Dermis blood vessel endothelial cell (primary cell): Measurements from ENCODE around the gene AQP5. TPM values are rescaled to one million over a fixed set of nuclear protein-coding genes. Genes with fewer than 3 reads are reported as not detected.
A peak's percentile ranks its signal among the peaks of the same experiment; 100 is the strongest.

Source experiments
- DNase-seq: peaks from one replicate; pipeline ENCODE4 v3.0.0; 2010
- total RNA-seq: library from RNA; depleted of rRNA; stranded (reverse); fragments of >200 nt; gene quantifications from 2 replicates; pipeline ENCODE4 v1.2.3, GENCODE V29; 2014

Gene AQP5
- total RNA-seq = 0.47 and 1.4 TPM in 2 replicates

DNA sequence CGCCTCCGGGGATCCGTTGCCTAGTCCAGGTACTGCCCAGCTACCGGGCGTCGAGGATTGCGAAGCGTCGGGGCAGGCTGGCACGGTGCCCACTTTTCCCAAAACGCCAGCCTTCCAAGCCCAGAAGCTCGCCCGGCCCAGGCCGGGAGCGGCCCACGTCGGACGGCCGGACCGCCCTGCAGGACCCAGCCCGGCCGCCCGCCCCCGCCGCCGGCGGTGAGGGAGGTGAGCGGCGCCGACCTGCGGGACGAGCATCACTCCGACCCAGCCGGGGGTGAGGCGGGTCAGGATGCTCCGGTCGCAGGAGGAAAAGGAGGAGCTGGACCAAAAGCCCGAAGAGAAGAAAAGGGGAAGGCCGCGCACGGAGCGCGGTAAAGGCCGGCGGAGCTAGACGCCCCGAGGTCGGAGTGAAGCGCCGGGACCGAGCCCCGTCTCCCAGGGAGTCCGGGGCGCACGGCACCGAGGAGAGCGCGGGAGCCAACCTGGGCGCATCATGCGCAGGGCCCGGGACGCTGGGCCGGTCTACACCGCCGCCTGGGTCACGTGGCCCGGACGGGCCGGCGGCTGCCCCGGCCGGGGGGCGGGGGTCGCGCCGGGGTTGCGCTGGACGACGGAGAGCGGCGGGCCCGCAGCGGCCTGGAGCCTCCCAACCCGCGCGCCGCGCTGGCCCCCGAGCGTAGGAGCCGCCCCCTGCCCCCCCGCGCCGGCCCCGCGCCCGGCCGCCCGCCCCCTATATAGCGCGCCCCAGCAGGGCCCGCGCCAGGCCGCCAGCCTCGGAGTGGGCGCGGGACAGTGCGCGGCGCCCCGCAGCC is at the start of gene AQP5:
Gene AQP5, plus strand, starts transcription at position 762 of the 812 bp plus-strand sequence. CDS start 146 bp downstream, outside the sequence.
- no peak for DNase-seq

- no peak for DNase-seq
Measured at GRCh38 chr12:49912345-49913255, 49.1 kb upstream of the AQP5 start.

GRCh38 chr12:49916129-49916919 is 45.3 kb upstream of the AQP5 start:
- no peak for DNase-seq

DNA sequence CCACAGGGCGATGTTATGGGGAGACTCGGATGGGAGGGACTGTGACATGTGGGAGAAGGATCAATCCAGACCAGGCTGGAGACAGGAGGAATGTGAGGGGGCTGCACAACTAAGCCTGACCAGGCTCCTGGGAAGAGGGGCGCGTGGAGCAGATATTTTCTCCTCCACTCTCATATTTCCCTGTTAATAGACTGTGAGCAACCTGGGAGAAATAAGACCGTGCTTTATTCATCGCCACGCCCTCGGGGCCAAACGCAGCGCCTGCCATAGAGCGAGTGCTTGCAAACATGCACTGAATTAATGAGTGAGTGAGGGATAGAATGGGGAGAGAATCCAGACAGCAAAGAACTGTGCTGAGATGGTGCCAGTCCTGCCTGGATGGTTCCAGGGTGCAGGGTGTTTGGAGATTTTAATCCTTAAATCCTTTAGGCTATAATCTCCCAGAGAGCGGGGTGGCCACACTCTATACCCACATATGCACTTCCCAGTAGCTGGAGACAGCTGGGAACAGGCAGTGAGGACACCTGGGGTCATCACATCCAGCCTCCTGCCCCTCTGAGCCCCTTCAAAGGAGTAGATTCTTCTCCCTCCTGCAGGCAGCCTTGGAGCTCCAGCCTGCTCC is 44.4 kb upstream of the AQP5 start:
- no peak for DNase-seq

DNA sequence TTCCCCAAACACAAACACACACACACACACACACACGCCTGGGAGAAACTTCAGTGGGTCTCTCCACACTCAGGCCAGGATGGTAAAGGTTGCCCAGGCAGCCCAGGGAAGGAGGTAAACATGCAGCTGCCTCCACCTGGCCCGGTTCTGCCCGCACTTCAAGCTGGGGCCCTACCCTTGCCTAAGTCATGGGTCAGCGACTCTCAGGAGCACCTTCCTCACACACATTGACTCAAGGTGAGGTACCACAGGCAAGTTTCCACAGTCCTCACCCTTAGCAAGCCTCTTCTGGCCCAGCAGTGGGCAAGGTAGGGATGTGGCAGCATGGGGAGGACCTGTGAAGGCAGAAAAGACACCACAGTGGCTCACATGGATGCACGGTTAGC is 43.9 kb upstream of the AQP5 start:
- no peak for DNase-seq

DNA sequence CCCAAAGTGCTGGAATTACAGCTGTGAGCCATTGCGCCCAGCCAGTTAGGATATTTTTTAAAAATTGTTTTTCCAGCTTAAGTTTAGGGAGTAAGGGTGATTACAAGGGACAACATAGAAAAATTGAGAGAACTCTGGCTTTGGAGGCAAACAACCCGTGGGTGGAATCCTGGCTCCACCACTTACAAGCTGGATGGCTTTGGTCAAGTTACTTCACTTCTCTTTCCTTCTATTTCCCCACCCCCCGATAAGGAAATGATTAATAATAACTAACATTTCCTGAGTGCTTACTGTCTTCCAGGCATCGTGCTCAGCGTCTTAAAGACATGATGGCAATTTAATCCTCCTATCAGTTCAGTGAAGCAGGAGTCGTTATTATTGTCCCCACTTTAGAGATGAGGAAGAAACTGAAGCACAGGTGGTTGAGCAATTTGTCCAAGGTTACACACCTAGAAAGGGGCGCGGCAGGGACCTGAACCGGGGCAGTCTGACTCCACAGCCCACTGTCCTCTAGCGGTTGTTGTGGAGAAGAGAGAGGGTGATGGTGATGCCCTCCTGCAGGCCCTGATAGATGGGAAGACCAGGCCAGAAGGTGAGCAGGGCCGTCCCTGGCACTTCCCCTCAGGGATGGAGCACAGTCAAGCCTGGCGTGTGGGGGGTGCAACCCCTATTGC is 41.3 kb upstream of the AQP5 start:
- peak; percentile 59 for DNase-seq

GRCh38 chr12:49920915-49921286 is 40.8 kb upstream of the AQP5 start:
- no peak for DNase-seq

- DNase-seq = no peak
Measured at GRCh38 chr12:49921299-49921698, 40.4 kb upstream of the AQP5 start.

DNA sequence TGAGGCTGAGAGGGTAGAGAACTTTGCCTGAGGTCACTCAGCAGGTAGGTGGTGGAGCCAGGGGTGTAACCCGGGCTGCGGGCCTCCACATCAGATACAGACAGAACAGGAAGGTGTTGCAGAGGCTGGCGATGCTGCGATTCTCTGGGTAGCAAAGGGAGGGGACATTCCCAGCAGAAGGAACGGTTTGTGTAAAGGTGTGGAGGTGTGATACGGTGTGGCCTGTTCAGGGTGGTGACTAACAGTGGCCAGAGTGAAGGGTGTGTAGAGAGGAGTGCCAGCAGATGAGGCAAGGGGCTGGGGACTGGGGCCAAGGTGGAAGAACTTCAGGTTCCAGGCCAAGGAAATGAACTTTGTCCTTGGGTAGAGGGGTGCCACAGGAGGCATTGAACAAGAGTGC is 39.7 kb upstream of the AQP5 start:
- DNase-seq = no peak

DNA sequence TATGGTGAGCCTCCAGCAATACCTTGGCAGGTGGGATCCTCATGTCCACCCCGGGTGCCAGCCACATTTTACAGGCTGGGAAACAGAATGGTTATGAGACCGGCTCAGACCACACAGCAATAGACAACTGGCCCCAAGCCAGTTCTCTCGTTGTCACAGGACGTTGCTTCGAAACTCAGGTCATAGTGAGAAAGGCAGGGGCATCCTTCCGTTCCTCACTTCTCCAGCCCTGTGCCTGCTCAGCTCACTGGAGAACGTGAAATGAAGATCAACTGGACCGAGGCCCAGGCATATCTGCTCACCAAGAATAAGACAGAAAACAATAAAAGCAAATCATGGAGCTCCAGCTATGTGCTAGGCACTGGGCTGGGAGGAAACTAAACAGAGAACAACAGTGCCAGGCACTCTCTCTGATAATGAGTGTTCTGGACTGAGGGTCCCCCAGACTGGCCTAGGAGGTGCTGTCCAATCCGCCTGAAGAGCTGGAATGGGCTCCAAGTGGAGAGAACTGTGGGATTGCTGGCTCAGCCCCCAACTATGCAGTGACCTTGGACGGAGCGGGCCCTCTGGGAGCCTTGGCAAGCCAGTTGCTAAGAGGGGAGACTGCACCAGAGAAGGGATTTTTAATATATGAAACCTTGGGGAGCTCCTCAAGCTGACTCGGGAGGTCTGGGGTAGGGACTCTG is 39.2 kb upstream of the AQP5 start:
- no peak for DNase-seq

GRCh38 chr12:49923035-49923644 is 38.5 kb upstream of the AQP5 start:
- DNase-seq = no peak

DNA sequence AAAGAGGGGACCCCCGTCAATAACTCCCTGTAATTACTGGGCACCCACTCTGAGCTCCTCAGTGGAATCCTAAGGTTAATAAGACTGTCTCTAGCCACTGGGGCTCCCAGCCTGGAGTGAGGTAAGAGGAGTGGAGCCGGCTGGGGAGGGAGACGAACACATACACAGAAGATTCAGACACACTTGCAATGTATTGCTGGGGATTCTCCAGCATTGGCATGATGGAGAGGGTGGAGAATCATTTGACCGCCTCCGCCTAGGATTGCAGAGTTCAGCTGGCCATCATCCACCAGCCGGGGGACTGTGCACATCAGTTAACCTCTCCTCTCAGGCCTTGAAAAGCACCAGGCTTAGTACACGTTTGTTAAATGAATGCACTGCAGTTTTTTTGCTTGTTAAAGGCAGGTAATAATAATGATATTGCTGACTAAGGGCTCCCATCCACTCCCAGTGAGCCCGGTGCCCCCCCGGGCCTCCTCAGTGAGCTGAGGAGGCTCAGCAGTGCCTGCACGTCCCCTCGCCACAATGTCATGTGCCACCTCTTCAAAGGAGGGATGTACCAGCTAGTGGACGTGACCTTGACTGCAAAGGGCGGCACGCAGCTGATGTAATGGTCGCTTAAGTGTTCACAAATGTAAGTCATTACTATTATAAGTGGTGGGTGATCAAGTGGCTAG is 37.7 kb upstream of the AQP5 start:
- no peak for DNase-seq

GRCh38 chr12:49924628-49925246 is 36.9 kb upstream of the AQP5 start:
- DNase-seq = no peak

DNA sequence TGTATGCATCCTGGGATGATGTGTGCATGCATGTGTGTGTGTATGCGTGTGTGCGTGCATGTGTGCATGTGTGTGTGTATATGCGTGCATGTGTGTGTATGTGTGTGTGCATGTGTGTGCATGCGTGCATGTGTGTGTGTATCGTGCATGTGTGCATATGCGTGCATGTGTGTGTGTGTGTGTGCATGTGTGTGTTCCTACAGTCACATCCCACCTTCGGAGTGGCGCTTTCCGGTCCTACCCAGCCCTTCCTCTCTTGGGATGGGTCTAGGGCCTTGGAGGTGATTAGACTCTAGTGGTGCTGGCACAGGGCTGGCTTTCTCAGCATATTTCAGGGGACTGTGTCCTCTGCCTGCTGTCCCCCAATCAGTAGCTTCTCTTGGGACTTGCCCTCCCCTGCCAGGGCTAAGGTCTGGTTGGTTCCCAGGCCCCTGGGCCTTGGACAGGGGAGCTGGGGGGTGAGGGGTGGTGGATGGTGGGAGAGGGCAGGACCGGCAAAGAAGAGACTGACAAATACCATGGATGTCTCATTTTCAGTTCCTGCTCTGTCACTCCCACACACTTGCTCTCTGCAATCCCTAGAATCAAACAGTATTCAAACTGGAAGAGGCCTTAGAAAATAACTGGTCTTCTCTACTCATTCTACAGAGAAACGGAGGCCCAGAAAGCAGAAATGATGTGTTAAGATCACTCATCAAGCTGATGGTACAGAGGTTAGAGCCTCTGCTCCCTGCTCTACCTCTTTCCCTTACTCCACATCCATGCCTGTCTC is 36.1 kb upstream of the AQP5 start:
- DNase-seq = no peak

DNA sequence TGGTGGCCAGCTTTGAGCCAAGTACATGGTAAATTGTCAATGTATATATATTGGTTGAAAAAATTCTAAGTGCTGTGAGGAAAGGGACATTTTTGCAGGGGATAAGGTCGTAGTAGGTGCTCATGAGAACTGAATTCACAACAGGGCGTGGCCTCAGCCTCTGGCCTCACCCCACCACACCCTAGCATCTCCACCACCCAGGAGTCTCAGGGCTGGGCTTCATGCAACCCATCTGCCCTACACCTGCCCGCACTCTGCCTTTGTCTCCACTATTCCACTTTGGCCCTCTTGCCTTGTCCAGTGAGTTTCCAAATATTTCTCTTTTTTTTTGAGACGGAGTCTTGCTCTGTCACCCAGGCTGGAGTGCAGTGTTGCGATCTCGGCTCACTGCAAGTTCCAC is 33.2 kb upstream of the AQP5 start:
- no peak for DNase-seq

- no peak for DNase-seq
Measured at GRCh38 chr12:49929581-49929980, 32.1 kb upstream of the AQP5 start.

DNA sequence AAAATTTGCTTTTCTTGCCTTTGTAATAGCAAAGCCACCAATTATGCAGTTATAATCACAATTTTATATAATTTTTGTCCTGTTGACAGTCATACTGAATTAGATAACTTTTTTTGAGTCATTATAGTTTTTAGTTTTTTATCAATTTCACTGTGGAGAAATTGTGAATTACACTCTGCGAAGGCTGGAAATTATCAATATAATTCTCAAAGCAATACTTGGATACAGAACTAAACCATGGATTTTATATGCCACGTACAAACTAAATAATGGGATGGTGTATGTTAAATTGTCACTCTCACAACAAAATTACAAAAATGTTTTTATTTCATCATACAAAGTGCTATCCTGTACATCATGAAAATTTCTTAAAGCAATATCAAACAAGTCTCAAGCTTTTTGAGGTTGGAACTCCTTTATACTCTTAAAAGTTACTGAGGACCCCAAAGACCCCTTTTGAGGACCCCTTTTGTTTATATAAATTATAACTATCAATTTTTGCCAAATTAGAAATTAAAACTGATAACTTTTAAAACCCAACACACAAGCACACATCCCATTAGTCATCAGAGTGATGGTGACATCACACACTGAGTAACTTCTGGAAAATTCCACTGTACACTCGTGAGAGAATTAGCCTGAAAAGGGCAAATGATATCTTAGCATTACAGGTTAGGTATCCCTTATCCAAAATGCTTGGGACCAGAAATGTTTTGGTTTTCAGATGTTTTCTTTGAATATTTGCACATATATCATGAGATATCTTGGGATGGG is 31.0 kb upstream of the AQP5 start:
- peak; percentile 63 for DNase-seq

DNA sequence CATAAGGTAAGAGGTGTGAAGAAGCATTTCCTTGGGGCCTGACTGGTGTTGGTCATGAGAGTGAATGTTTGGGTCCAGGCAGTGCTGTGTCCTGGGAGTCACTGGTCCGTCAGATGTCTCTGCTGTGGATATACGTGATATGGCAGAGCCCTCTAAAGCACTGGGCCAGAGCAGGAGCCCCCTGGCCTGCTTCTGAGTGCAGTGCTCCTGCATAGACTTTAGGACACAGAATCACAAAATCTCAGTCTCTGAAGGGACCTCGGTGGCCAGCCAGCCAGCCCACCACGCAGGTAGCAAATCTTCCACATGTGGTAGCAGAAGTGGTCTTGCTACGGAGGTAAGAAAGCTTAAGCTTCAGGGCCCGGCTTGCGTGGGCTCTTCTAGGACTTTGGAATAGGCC is 29.6 kb upstream of the AQP5 start:
- DNase-seq = no peak
